ENCODE results near the gene PACRG. TPM values are rescaled to one million over a fixed set of nuclear protein-coding genes. Genes with fewer than 3 reads are reported as not detected.

PACRG gene
- total RNA-seq, 1 experiment from 2014 or later: 0.26 TPM

- Histone ChIP-seq H2AK5ac (ENCODE audit: insufficient read length, low read length) (no peak overlapping the region), H4K20me1 (ENCODE audit: control insufficient read depth, insufficient read depth, insufficient read length) (no peaks in the 10 kb centered on the region), H4K91ac (ENCODE audit: insufficient read length, low read depth, low read length) (no peak overlapping the region), H3K23ac (ENCODE audit: insufficient read length, low read depth, low read length) (no peak overlapping the region), H3K4me1 (ENCODE audit: insufficient read depth, low read length) (no peaks in the 10 kb centered on the region), H3K14ac (ENCODE audit: insufficient read depth, low read length) (no peak overlapping the region), H3K4ac (ENCODE audit: low read depth, low read length) (no peak overlapping the region), H3K79me2 (ENCODE audit: insufficient read depth, low read length) (no peaks in the 10 kb centered on the region), H3K56ac (ENCODE audit: insufficient read length, low read depth, low read length) (no peak overlapping the region), H2AFZ (ENCODE audit: low read length) (no peak overlapping the region), H2BK12ac (ENCODE audit: insufficient read length, low read depth, low read length) (no peak overlapping the region), H3K23me2 (ENCODE audit: insufficient read length, low read depth, low read length, poor library complexity, severe bottlenecking) (no peaks in the 10 kb centered on the region), H3T11ph (ENCODE audit: low read length) (no peak overlapping the region), H3K18ac (ENCODE audit: insufficient read length, low read depth, low read length) (no peak overlapping the region), H2BK15ac (ENCODE audit: low read depth, low read length) (no peak overlapping the region), H2BK5ac (ENCODE audit: insufficient read length, low read length) (no peak overlapping the region), H2BK120ac (ENCODE audit: low read depth, low read length, poor library complexity, severe bottlenecking) (no peak overlapping the region), H3K9me3 (ENCODE audit: control insufficient read depth, low read depth, low read length) (no peaks in the 10 kb centered on the region), H3K27ac (ENCODE audit: insufficient read length, low read depth, low read length) (no peak overlapping the region), H3K9ac (ENCODE audit: extremely low read depth, insufficient read length, low read length) (no peak overlapping the region), H4K8ac (replicated peaks; ENCODE audit: insufficient read length, low read depth, low read length) (no peak overlapping the region), H3K79me1 (ENCODE audit: insufficient read depth, low read depth, low read length, poor library complexity, severe bottlenecking) (no peaks in the 10 kb centered on the region), H3K27me3 (ENCODE audit: insufficient read depth, low read length) (no peaks in the 10 kb centered on the region), H2BK20ac (ENCODE audit: low read depth, low read length, poor library complexity, severe bottlenecking) (no peak overlapping the region), H4K5ac (ENCODE audit: insufficient read length, low read depth, low read length) (no peak overlapping the region), H3K4me2 (ENCODE audit: insufficient read depth, insufficient read length, low read length) (no peak overlapping the region)
- DNase-seq: no peak
- Mint-ChIP-seq H3K27ac (no peak overlapping the region), H3K9me3 (peaks cover 4 to 8% of the 10 kb centered on the region in 2 experiments; a peak in 3 of 5 replicates), H3K4me1 (no peaks in the 10 kb centered on the region), H3K27me3 (ENCODE audit: low read depth) (no peaks in the 10 kb centered on the region), H3K4me3 (no peak overlapping the region), H3K36me3 (ENCODE audit: insufficient read depth in 1 of 3, low read depth in 3 of 3) (peaks cover 0 to 9% (median 0%) of the 10 kb centered on the region in 3 experiments; a peak in 3 of 7 replicates)
- TF ChIP-seq CTCF (conservative IDR thresholded peaks at IDR 0.05): no peak
- WGBS (ENCODE audit: extremely low coverage, insufficient read length, low lambda C conversion rate): no CpG with 5 or more reads among the region's 3 CpGs
Measured at GRCh38 chr6:163166507-163166906, 438.7 kb downstream of the PACRG start.
